ENCODE results near the gene ZNF880.

The ZNF880 gene

DNA sequence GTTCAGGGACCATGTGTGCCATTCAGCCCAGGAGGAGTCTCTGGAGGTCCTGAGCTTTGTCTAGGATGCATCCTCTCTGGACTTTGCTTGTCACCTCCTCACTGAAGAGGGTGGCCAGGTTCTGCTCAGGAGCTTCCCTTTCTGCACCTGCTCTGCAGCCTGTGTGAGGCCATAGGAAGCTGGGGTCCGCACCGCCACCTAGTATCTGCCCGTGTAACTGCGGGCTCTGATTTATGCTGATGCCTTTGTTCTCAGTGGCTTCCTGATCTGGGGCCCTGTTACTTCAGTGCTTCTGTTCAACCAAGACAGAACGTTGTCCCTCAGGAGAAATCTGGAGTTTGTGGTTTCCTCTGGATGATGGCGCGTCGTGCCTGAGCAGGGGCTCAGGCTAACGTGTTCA, 18.2 kb upstream of the ZNF880 start:
- Histone ChIP-seq H3K79me2 (ENCODE audit: insufficient read depth, low read depth) (no peaks in the 10 kb centered on the region), H3K27ac (no peak overlapping the region), H3K9ac (no peak overlapping the region), H2AFZ (ENCODE audit: low read depth) (no peak overlapping the region), H3K36me3 (ENCODE audit: insufficient read depth) (no peaks in the 10 kb centered on the region), H3K4me3 (IDR thresholded peaks at IDR 0.05; ENCODE audit: insufficient read depth, low read depth, low read length) (no peak overlapping the region), H3K27me3 (ENCODE audit: insufficient read depth, low read depth) (no peaks in the 10 kb centered on the region), H4K20me1 (ENCODE audit: insufficient read depth) (no peaks in the 10 kb centered on the region), H3K4me2 (no peak overlapping the region), H3K4me1 (ENCODE audit: low read depth, poor library complexity, severe bottlenecking) (no peaks in the 10 kb centered on the region)
- TF ChIP-seq, protein P1, sequence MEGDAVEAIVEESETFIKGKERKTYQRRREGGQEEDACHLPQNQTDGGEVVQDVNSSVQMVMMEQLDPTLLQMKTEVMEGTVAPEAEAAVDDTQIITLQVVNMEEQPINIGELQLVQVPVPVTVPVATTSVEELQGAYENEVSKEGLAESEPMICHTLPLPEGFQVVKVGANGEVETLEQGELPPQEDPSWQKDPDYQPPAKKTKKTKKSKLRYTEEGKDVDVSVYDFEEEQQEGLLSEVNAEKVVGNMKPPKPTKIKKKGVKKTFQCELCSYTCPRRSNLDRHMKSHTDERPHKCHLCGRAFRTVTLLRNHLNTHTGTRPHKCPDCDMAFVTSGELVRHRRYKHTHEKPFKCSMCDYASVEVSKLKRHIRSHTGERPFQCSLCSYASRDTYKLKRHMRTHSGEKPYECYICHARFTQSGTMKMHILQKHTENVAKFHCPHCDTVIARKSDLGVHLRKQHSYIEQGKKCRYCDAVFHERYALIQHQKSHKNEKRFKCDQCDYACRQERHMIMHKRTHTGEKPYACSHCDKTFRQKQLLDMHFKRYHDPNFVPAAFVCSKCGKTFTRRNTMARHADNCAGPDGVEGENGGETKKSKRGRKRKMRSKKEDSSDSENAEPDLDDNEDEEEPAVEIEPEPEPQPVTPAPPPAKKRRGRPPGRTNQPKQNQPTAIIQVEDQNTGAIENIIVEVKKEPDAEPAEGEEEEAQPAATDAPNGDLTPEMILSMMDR (conservative IDR thresholded peaks at IDR 0.05; ENCODE audit: low read depth, low read length) = peak; percentile 21; the same call in 1 of the 2 replicates

DNA sequence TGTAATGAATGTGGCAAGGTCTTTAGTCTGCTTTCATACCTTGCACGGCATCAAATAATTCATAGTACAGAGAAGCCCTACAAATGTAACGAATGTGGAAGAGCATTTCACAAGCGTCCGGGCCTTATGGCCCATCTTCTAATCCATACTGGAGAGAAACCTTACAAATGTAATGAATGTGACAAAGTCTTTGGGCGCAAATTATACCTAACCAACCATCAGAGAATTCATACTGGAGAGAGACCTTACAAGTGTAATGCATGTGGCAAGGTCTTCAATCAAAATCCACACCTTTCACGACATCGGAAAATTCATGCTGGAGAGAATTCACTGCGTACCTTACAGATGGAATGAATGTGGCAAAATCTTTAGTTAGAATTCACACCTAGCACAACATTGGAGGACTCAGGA, 3.3 kb upstream of the ZNF880 start:
- H3K9ac ChIP-seq = no peak overlapping the region
- no peak overlapping the region for H3K4me2 ChIP-seq
- no peak overlapping the region for H3K4me3 ChIP-seq (IDR thresholded peaks at IDR 0.05; ENCODE audit: insufficient read depth, low read depth, low read length)
- TF ChIP-seq, protein P1 (conservative IDR thresholded peaks at IDR 0.05; ENCODE audit: low read depth, low read length) = no peak
- H4K20me1 ChIP-seq (ENCODE audit: insufficient read depth) = no peaks in the 10 kb centered on the region
- H3K36me3 ChIP-seq (ENCODE audit: insufficient read depth) = no peaks in the 10 kb centered on the region
- H3K79me2 ChIP-seq (ENCODE audit: insufficient read depth, low read depth) = no peaks in the 10 kb centered on the region
- no peak overlapping the region for H3K27ac ChIP-seq
- no peak overlapping the region for H2AFZ ChIP-seq (ENCODE audit: low read depth)
- no peaks in the 10 kb centered on the region for H3K27me3 ChIP-seq (ENCODE audit: insufficient read depth, low read depth)
- H3K4me1 ChIP-seq (ENCODE audit: low read depth, poor library complexity, severe bottlenecking) = no peaks in the 10 kb centered on the region

DNA sequence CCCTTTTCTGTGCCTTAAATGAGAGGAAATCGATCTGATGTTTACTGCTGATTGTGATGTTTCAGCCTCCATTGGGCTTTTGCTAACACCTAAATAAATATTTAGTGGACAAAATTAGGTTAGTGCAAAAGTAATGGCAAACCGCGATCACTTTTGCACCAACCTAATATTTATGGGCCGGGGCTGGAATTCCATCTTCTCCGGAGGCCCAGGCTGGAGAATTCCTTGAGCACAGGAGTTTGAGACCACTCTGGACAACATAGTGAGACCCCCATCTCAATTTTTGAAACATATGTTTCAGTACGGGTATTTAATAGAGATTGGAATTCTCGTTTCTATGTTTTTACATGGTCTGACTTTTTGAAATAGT, 603 bp downstream of the ZNF880 start:
- no peak overlapping the region for H3K4me2 ChIP-seq
- H4K20me1 ChIP-seq (ENCODE audit: insufficient read depth) = no peaks in the 10 kb centered on the region
- no peak overlapping the region for H3K27ac ChIP-seq
- H3K36me3 ChIP-seq (ENCODE audit: insufficient read depth) = no peaks in the 10 kb centered on the region
- no peak overlapping the region for H3K4me3 ChIP-seq (IDR thresholded peaks at IDR 0.05; ENCODE audit: insufficient read depth, low read depth, low read length)
- H2AFZ ChIP-seq (ENCODE audit: low read depth) = no peak overlapping the region
- no peaks in the 10 kb centered on the region for H3K79me2 ChIP-seq (ENCODE audit: insufficient read depth, low read depth)
- no peaks in the 10 kb centered on the region for H3K4me1 ChIP-seq (ENCODE audit: low read depth, poor library complexity, severe bottlenecking)
- no peaks in the 10 kb centered on the region for H3K27me3 ChIP-seq (ENCODE audit: insufficient read depth, low read depth)
- TF ChIP-seq, protein P1 (conservative IDR thresholded peaks at IDR 0.05; ENCODE audit: low read depth, low read length) = no peak
- H3K9ac ChIP-seq = no peak overlapping the region

DNA sequence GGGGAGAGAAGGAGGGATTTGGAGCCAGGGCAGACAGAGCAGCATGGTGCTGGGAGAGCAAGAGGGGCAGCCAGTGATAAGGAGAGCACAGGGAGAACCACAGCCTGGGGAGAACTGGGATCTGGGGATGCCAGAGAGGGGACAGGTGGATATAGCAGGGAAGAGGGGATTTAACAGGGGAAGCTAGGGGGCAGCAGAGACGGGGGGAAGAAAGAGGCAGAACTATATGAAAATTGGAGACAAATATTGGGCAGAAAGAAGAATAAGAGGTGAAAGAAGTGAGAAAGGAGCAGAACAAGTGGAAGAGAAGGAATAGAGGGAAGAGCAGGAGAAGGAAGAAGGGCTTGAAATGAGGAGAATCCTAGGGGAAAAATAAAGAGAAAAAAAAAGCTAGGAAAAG, 21.4 kb downstream of the ZNF880 start:
- TF ChIP-seq, protein P1 (conservative IDR thresholded peaks at IDR 0.05; ENCODE audit: low read depth, low read length) = no peak
- no peaks in the 10 kb centered on the region for H3K27me3 ChIP-seq (ENCODE audit: insufficient read depth, low read depth)
- H2AFZ ChIP-seq (ENCODE audit: low read depth) = no peak overlapping the region
- H3K36me3 ChIP-seq (ENCODE audit: insufficient read depth) = no peaks in the 10 kb centered on the region
- no peak overlapping the region for H3K27ac ChIP-seq
- no peaks in the 10 kb centered on the region for H3K4me1 ChIP-seq (ENCODE audit: low read depth, poor library complexity, severe bottlenecking)
- no peak overlapping the region for H3K4me2 ChIP-seq
- H3K79me2 ChIP-seq (ENCODE audit: insufficient read depth, low read depth) = no peaks in the 10 kb centered on the region
- H3K4me3 ChIP-seq (IDR thresholded peaks at IDR 0.05; ENCODE audit: insufficient read depth, low read depth, low read length) = no peak overlapping the region
- H3K9ac ChIP-seq = no peak overlapping the region
- no peaks in the 10 kb centered on the region for H4K20me1 ChIP-seq (ENCODE audit: insufficient read depth)
